Measurements from ENCODE around the gene SUSD6.

The SUSD6 gene

GRCh38 chr14:69703047-69704039, 91.9 kb downstream of the SUSD6 start:
- no peak for DNase-seq
- no peaks in the 10 kb centered on the region for H3K27me3 Mint-ChIP-seq (ENCODE audit: low read depth, poor library complexity)
- no peak overlapping the region for H3K27ac Mint-ChIP-seq
- H3K9me3 Mint-ChIP-seq: no peaks in the 10 kb centered on the region
- H3K4me1 Mint-ChIP-seq: peaks cover 66% of the 10 kb centered on the region
- no peak for TF ChIP-seq CTCF (IDR thresholded peaks at IDR 0.05)
- H3K4me3 Mint-ChIP-seq: no peak overlapping the region
- H3K36me3 Mint-ChIP-seq (ENCODE audit: low read depth): peaks cover 5% of the 10 kb centered on the region

- peaks cover 65% of the 10 kb centered on the region for H3K4me1 Mint-ChIP-seq
- no peak for TF ChIP-seq CTCF (IDR thresholded peaks at IDR 0.05)
- peak overlapping the region; percentile 64 for H3K27ac Mint-ChIP-seq
- no peak for DNase-seq
- no peak overlapping the region for H3K4me3 Mint-ChIP-seq
- no peaks in the 10 kb centered on the region for H3K27me3 Mint-ChIP-seq (ENCODE audit: low read depth, poor library complexity)
- no peaks in the 10 kb centered on the region for H3K9me3 Mint-ChIP-seq
- H3K36me3 Mint-ChIP-seq (ENCODE audit: low read depth): peaks cover 5% of the 10 kb centered on the region
Observed at GRCh38 chr14:69704319-69704718, 92.9 kb downstream of the SUSD6 start.

DNA sequence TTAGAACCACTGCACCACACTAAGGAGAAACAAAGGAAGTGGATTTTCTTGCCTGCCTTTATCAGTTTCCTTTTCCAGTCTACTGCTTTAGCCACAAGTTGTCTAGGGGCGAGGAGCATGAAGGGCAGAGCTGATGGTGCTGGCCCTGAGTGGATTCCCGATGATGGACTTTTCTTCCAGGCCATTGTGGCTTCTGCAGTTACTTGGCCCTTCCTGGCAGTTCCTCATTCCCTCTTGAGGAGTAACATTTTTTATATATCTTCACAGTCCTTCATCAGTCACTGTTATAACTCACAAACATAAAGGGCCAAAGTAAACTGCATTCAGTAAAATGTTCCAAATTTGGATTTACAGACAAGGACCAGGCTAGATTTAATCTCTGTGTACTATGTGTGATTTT, 94.3 kb downstream of the SUSD6 start:
- DNase-seq: no peak
- Mint-ChIP-seq H3K36me3 (ENCODE audit: low read depth) (peaks cover 5% of the 10 kb centered on the region), H3K4me1 (peaks cover 65% of the 10 kb centered on the region), H3K27me3 (ENCODE audit: low read depth, poor library complexity) (no peaks in the 10 kb centered on the region), H3K4me3 (no peak overlapping the region), H3K27ac (no peak overlapping the region), H3K9me3 (no peaks in the 10 kb centered on the region)
- TF ChIP-seq CTCF (IDR thresholded peaks at IDR 0.05): no peak

DNA sequence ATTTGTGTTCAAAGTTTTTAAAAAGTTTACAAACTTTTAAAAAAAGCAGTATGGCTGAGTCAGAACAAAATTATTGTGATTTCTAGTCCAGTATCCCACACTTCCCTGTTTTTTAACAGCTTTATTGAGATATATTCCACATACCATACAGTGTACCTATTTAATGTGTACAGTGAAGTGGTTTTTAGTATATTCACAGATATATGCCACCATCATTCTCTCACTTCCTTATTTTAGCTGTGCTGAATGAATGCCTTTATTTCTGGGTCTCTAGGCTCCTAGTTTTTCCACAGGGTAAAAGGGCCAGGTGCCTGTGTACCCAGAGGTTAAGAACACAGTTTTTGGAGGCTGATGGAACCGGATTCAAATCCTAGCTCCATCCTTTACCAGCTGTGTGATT, 96.7 kb downstream of the SUSD6 start:
- Mint-ChIP-seq H3K4me3 (no peak overlapping the region), H3K4me1 (peaks cover 65% of the 10 kb centered on the region)

DNA sequence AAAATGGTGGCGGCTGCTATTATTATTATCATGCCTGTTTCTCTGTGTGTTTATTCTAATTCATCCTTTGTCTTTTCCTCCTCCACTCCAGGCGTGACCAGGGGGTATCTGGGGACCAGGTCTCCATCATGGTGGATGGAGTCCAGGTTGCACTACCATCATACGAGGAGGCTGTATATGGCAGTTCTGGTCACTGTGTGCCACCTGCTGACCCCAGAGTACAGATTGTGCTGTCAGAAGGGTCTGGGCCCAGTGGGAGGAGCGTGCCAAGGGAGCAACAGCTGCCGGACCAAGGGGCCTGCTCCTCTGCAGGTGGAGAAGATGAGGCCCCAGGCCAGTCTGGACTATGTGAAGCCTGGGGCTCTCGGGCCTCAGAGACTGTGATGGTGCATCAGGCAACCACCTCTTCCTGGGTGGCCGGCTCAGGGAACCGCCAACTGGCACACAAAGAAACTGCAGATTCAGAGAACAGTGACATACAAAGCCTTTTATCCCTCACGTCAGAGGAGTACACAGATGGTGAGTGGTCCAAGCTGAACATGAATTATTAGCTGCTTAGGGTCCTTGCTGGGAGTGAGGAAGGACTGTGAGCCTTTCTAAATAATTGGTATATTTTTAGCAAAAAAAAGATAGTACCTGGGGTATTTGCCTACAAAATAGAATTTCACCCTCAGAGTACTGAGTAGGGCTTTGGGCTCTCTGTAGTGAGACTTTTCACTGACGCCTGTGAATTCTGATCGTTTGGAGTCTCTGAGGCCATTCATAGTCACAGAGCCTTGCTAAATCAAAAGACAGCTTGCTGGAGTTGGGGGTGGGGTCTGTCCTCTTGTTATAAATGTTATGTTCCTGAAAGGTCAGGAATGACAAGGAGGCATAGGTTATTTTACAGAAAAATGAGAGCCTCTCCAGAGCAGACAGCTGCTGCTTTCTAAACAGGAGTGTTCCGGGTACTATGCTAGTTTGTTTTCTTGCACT, 97.5 kb downstream of the SUSD6 start:
- no peaks in the 10 kb centered on the region for H3K9me3 Mint-ChIP-seq
- no peak overlapping the region for H3K27ac Mint-ChIP-seq
- peaks cover 65% of the 10 kb centered on the region for H3K4me1 Mint-ChIP-seq
- TF ChIP-seq CTCF (IDR thresholded peaks at IDR 0.05): peak; percentile 39
- DNase-seq: peak; percentile 37
- no peak overlapping the region for H3K4me3 Mint-ChIP-seq
- peaks cover 3% of the 10 kb centered on the region for H3K36me3 Mint-ChIP-seq (ENCODE audit: low read depth)
- H3K27me3 Mint-ChIP-seq (ENCODE audit: low read depth, poor library complexity): peaks cover 3% of the 10 kb centered on the region

More for the DNA sequence above, 96.7 kb downstream of the SUSD6 start:
- Mint-ChIP-seq H3K27me3 (ENCODE audit: low read depth, poor library complexity) (peaks cover 3% of the 10 kb centered on the region), H3K36me3 (ENCODE audit: low read depth) (peaks cover 5% of the 10 kb centered on the region), H3K9me3 (no peaks in the 10 kb centered on the region), H3K27ac (no peak overlapping the region)
- no peak for DNase-seq
- TF ChIP-seq CTCF (IDR thresholded peaks at IDR 0.05): no peak
